Body of pancreas (tissue), 4 donors: ENCODE data around the gene ZSCAN10. TPM values are rescaled to one million over a fixed set of nuclear protein-coding genes. Genes with fewer than 3 reads are reported as not detected.

Experiments
- ATAC-seq: fragments of 150-250 bp; one replicate; pipeline ENCODE4 v1.9.1; 2016
- DNase-seq, 4 donors: peaks; one replicate each; pipeline ENCODE4 v3.0.0-alpha.2; 2019
- H3K27ac ChIP-seq, 4 donors: fragments of 200-600 bp; sonication (generic); 1 replicate in 3 of 4; 2 replicates in 1 of 4; pipeline versions ENCODE4 v1.5.1 to v1.6.1; 2016 to 2019; ENCODE audit warnings: mild to moderate bottlenecking in 1 of 4, mixed read lengths in 1 of 4, moderate library complexity in 1 of 4
- H3K27me3 ChIP-seq, 2 donors: fragments of 200-600 bp; sonication (generic); one replicate each; pipeline ENCODE4 v1.6.0; 2016; ENCODE audit warnings: mild to moderate bottlenecking in 1 of 2
- H3K36me3 ChIP-seq, 2 donors: fragments of 200-600 bp; sonication (generic); replicated peaks in 1 of 2; 2 replicates each; pipeline ENCODE4 v1.5.1; 2016; ENCODE audit warnings: low read depth in 2 of 2; ENCODE audit not compliant: insufficient read depth in 1 of 2
- H3K4me1 ChIP-seq: fragments of 200-600 bp; sonication (generic); one replicate; pipeline ENCODE4 v1.6.0; 2016
- H3K4me3 ChIP-seq, 2 donors: fragments of 200-600 bp; sonication (generic); 1 replicate in 1 of 2; 2 replicates in 1 of 2; pipeline ENCODE4 v1.5.1; 2016 to 2019
- H3K9me3 ChIP-seq, 3 donors: fragments of 200-600 bp; sonication (generic); 1 replicate in 2 of 3; 2 replicates in 1 of 3; pipeline ENCODE4 v1.5.1; 2016
- POLR2A ChIP-seq, 3 donors: fragments of 450-650 bp; IDR thresholded peaks; one replicate each; pipeline ENCODE4 v1.6.1; 2016; ENCODE audit warnings: antibody characterized with exemption in 3 of 3, mild to moderate bottlenecking in 2 of 3
- WGBS, 2 donors: methylation state at CpG; one replicate each; pipeline ENCODE4 v1.1.5; 2017; 5-methylcytosine and 5-hydroxymethylcytosine counted together
- intact Hi-C: fragments of 100-400 bp; cut with DNase I; formaldehyde crosslinking; loops from one replicate; pipeline ENCODE4 v1.15.1; 2023
- total RNA-seq, 2 donors: library from RNA; depleted of rRNA; stranded (reverse); fragments of >200 nt; gene quantifications; one replicate each; pipeline ENCODE4 v1.1.0, GENCODE V29; 2016
- TF ChIP-seq, protein P1 (sequence below), 7 experiments: fragments of 450-650 bp in 4 of 7; fragments of 200-600 bp in 3 of 7; sonication (generic) in 3 of 7; IDR thresholded peaks; one replicate each; pipeline ENCODE4 v1.5.1; 2016 to 2019; ENCODE audit warnings: antibody characterized with exemption in 7 of 7

The ZSCAN10 gene
- total RNA-seq, 2 donors from 2014 or later = not detected

GRCh38 chr16:3097266-3097665 is 1.8 kb downstream of the ZSCAN10 start:
- Histone ChIP-seq H3K27me3 (no peaks in the 10 kb centered on the region), H3K36me3 (no peaks in the 10 kb centered on the region), H3K9me3 (no peaks in the 10 kb centered on the region), H3K4me1 (peaks cover 16% of the 10 kb centered on the region), H3K27ac (no peak overlapping the region), H3K4me3 (no peak overlapping the region)
- ATAC-seq (no peak), DNase-seq (no peak)
- 47 to 50% methylated on average over 6 to 8 of the region's 8 CpGs for WGBS, 2 donors
- intact Hi-C loops = no loop called here
- TF ChIP-seq POLR2A (IDR thresholded peaks at IDR 0.05) = no peak
- TF ChIP-seq, protein P1, sequence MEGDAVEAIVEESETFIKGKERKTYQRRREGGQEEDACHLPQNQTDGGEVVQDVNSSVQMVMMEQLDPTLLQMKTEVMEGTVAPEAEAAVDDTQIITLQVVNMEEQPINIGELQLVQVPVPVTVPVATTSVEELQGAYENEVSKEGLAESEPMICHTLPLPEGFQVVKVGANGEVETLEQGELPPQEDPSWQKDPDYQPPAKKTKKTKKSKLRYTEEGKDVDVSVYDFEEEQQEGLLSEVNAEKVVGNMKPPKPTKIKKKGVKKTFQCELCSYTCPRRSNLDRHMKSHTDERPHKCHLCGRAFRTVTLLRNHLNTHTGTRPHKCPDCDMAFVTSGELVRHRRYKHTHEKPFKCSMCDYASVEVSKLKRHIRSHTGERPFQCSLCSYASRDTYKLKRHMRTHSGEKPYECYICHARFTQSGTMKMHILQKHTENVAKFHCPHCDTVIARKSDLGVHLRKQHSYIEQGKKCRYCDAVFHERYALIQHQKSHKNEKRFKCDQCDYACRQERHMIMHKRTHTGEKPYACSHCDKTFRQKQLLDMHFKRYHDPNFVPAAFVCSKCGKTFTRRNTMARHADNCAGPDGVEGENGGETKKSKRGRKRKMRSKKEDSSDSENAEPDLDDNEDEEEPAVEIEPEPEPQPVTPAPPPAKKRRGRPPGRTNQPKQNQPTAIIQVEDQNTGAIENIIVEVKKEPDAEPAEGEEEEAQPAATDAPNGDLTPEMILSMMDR (IDR thresholded peaks at IDR 0.05) = no peak

DNA sequence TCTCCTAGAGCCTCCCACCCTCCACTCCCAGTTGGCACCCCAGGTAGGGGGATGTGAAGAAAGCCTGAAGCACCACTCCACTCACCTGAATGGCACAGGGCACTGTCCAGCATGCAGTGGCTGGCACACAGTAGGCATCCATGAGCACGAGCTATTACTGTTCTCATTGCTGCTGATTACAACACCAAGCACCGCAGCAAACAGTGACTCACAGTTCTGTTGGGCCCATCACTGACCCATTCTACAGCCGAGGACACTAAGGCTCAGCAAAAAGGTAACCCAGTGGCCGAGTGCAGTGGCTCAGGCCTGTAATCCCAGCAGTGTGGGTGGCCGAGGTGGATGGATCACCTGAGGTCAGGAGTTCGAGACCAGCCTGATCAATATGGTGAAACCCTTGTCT is 2.7 kb downstream of the ZSCAN10 start:
- 70 to 74% methylated on average over 6 of the region's 6 CpGs for WGBS, 2 donors

DNA sequence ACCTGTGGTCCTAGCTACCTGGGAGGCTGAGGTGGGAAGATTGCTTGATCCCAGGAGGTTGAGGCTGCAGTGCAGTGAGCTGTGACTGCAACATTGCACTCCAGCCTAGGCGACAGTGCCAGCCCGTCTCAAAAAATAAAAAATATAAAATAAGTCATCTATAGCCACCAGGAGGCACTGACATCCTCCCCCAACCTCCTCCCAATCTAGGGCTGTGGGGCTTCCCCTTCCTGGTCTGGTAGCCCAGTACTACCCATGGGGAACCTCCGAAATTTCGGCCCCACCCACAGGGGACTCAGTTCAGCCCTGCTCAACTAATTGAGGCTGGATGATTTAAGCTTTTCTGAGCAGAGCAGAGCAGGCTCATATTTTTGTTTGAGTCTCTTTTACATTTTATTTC is 3.2 kb downstream of the ZSCAN10 start:
- Histone ChIP-seq H3K4me3 (no peak overlapping the region), H3K9me3 (no peaks in the 10 kb centered on the region), H3K4me1 (peaks cover 14% of the 10 kb centered on the region), H3K27me3 (no peaks in the 10 kb centered on the region), H3K36me3 (no peaks in the 10 kb centered on the region), H3K27ac (no peak overlapping the region)
- intact Hi-C loops = no loop called here
- 24 to 35% methylated on average over 4 of the region's 4 CpGs for WGBS, 2 donors
- TF ChIP-seq, protein P1 (IDR thresholded peaks at IDR 0.05) = peak in 1 of 7 experiments; percentile 27
- TF ChIP-seq POLR2A (IDR thresholded peaks at IDR 0.05) = no peak
- ATAC-seq (no peak), DNase-seq (peak in 2 of 4 donors; percentile 26 to 47)

More for the DNA sequence above, 2.7 kb downstream of the ZSCAN10 start:
- H3K27ac ChIP-seq = no peak overlapping the region
- DNase-seq = no peak
- H3K9me3 ChIP-seq = no peaks in the 10 kb centered on the region
- H3K4me3 ChIP-seq = no peak overlapping the region
- no peaks in the 10 kb centered on the region for H3K27me3 ChIP-seq
- no peak for ATAC-seq
- intact Hi-C loops = no loop called here
- no peaks in the 10 kb centered on the region for H3K36me3 ChIP-seq
- TF ChIP-seq, protein P1 (IDR thresholded peaks at IDR 0.05) = no peak
- no peak for TF ChIP-seq POLR2A (IDR thresholded peaks at IDR 0.05)
- H3K4me1 ChIP-seq = peaks cover 16% of the 10 kb centered on the region

DNA sequence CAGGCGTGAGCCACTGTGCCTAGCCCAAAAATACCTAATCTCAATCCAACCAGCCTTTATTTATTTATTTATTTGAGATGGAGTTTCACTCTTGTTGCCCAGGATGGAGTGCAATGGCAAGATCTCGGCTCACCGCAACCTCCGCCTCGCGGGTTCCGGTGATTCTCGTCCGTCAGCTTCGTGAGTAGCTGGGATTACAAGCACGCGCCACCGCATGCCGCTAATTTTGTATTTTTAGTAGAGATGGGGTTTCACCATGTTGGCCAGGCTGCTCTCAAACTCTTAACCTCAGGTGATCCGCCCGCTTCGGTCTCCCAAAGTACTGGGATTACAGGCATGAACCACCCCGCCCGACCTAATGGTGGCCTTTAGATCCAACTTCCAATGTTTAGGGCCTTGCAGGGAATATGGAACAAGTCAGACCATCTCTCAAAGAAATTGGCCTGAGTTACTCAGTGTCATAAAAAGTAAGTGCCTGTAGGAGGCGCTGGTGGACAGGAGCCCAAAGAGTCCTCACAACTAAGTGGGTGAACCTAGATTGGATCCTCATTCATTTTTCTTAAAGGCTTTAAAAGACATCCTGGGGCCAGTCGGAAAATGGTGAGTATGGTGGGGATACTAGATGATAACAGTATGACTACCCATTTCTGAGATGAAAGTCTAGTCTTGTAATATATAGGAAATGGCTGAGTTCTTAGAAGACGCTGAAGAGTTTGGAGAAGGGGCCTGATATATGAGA is 4.6 kb downstream of the ZSCAN10 start:
- TF ChIP-seq POLR2A (IDR thresholded peaks at IDR 0.05) = no peak
- TF ChIP-seq, protein P1 (IDR thresholded peaks at IDR 0.05) = peak; percentile 28 to 60 (median 50)
- 62 to 67% methylated on average over 22 of the region's 22 CpGs for WGBS, 2 donors
- no peak overlapping the region for H3K27ac ChIP-seq
- H3K4me1 ChIP-seq = peaks cover 2% of the 10 kb centered on the region
- no peaks in the 10 kb centered on the region for H3K36me3 ChIP-seq
- intact Hi-C loops = no loop called here
- H3K9me3 ChIP-seq = no peaks in the 10 kb centered on the region
- ATAC-seq (peak; percentile 63), DNase-seq (peak; percentile 45 to 63 (median 61))
- H3K4me3 ChIP-seq = no peak overlapping the region
- H3K27me3 ChIP-seq = no peaks in the 10 kb centered on the region

DNA sequence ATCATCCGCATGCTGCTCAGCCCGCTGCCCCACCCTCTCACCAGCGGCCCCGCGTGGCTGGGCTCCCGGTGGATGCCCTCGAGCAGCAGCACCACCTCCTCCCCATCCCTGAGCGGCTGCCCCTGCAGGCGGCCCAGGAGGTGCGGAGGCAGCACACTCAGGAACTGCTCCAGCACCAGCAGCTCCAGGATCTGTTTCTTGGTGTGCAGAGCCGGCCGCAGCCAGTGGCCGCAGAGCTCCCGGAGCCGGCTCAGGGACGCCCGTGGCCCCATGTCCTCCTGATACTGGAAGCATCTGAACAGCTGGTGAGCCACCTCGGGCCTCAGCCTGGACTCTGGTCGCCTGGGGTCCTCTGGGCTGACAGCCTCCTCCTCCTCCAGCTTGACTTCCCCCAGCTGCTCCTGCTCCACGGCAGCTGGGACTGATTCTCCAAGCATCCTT is 6.6 kb downstream of the ZSCAN10 start:
- ATAC-seq (no peak), DNase-seq (no peak)
- Histone ChIP-seq H3K27me3 (no peaks in the 10 kb centered on the region), H3K27ac (no peak overlapping the region), H3K9me3 (no peaks in the 10 kb centered on the region), H3K36me3 (no peaks in the 10 kb centered on the region), H3K4me3 (no peak overlapping the region), H3K4me1 (no peaks in the 10 kb centered on the region)
- 62 to 68% methylated on average over 5 to 19 of the region's 20 CpGs for WGBS, 2 donors
- intact Hi-C loops = no loop called here
- TF ChIP-seq, protein P1 (IDR thresholded peaks at IDR 0.05) = no peak
- TF ChIP-seq POLR2A (IDR thresholded peaks at IDR 0.05) = no peak
